GM12878 (cell line): ENCODE data around the gene REPS1. TPM values are rescaled to one million over a fixed set of nuclear protein-coding genes. Genes with fewer than 3 reads are reported as not detected.

Experiments used
- ATAC-seq: fragments of 200-7000 bp; cut with Tn5 transposase; 3 replicates; pipeline ENCODE4 v1.9.1; 2020; ENCODE audit warnings: mild to moderate bottlenecking, moderate library complexity
- BruUV-seq: library from RNA; stranded (reverse); fragments of 400-500 nt; replicated peaks from 2 replicates; lab custom pipeline; 2021; lab: Mats Ljungman, UMichigan
- CTCF ChIA-PET: fragments of 300-600 bp; sonication (Branson Sonifier 250); formaldehyde crosslinking; extraction: SDS; loops from one replicate; lab custom pipeline; 2021; ENCODE audit warnings: inconsistent platforms; lab: Yijun Ruan, JAX
- POLR2A ChIA-PET: fragments of 350-600 bp; formaldehyde crosslinking; extraction: SDS; loops from one replicate; lab custom pipeline; 2021; ENCODE audit warnings: inconsistent platforms; lab: Charles Lee
- RAD21 ChIA-PET: fragments of 300-600 bp; sonication (Branson Sonifier 250); formaldehyde crosslinking; loops from one replicate; lab custom pipeline; 2023; ENCODE audit warnings: antibody characterized with exemption; ENCODE audit not compliant: unreplicated experiment; lab: Charles Lee
- SMC1A ChIA-PET: fragments of 300-600 bp; sonication (Branson Sonifier 250); formaldehyde crosslinking; loops from one replicate; lab custom pipeline; 2023; ENCODE audit not compliant: unreplicated experiment, uncharacterized antibody; lab: Charles Lee
- DNase-seq: peaks from one replicate; pipeline ENCODE4 v3.0.0-alpha.2; 2011; ENCODE audit warnings: low read depth, low spot score
- FAIRE-seq: peaks from 3 replicates; lab custom pipeline; 2011; peaks lifted over from hg19 to GRCh38; lab: Jason Lieb, UNC
- H2AFZ ChIP-seq: 2 replicates; pipeline ENCODE4 v1.6.0; 2011; ENCODE audit warnings: low read depth, low read length, control low read depth; ENCODE audit not compliant: control insufficient read depth
- H3K27ac ChIP-seq: 2 replicates; pipeline ENCODE4 v1.5.1; 2011; ENCODE audit warnings: control low read depth; ENCODE audit not compliant: control insufficient read depth, insufficient read depth
- H3K27me3 ChIP-seq, 2 experiments: replicated peaks in 1 of 2; 2 replicates each; pipeline versions ENCODE4 v1.6.0 to v1.6.1; 2011; ENCODE audit warnings: low read length in 1 of 2; ENCODE audit not compliant: control insufficient read depth in 2 of 2, insufficient read depth in 2 of 2
- H3K36me3 ChIP-seq, 2 experiments: 2 replicates each; pipeline ENCODE4 v1.5.1; 2011; ENCODE audit warnings: low read length in 1 of 2; ENCODE audit not compliant: control insufficient read depth in 2 of 2, insufficient read depth in 2 of 2
- H3K4me1 ChIP-seq: 2 replicates; pipeline ENCODE4 v1.6.1; 2011; ENCODE audit warnings: mild to moderate bottlenecking, low read length, moderate library complexity, mixed read lengths; ENCODE audit not compliant: control insufficient read depth, insufficient read depth
- H3K4me2 ChIP-seq: 2 replicates; pipeline ENCODE4 v1.6.0; 2011; ENCODE audit warnings: control low read depth; ENCODE audit not compliant: control insufficient read depth, insufficient read depth
- H3K4me3 ChIP-seq: fragments of 200-600 bp; sonication (generic); 2 replicates; pipeline ENCODE4 v1.5.1; 2016
- H3K79me2 ChIP-seq: 2 replicates; pipeline ENCODE4 v1.6.0; 2011; ENCODE audit warnings: low read length; ENCODE audit not compliant: control insufficient read depth, insufficient read depth
- H3K9ac ChIP-seq: 2 replicates; pipeline ENCODE4 v1.8.0; 2011; ENCODE audit warnings: low read length, control low read depth, mixed read lengths; ENCODE audit not compliant: control insufficient read depth, insufficient read depth
- H3K9me3 ChIP-seq: replicated peaks from 3 replicates; pipeline ENCODE4 v1.5.1; 2011; ENCODE audit warnings: mild to moderate bottlenecking, low read length; ENCODE audit not compliant: control insufficient read depth, insufficient read depth
- H4K20me1 ChIP-seq: 2 replicates; pipeline ENCODE4 v1.6.0; 2011; ENCODE audit not compliant: control insufficient read depth, insufficient read depth
- HSF1 ChIP-seq: fragments of 150-350 bp; IDR thresholded peaks from 2 replicates; pipeline ENCODE4 v1.6.1; 2014; ENCODE audit warnings: mild to moderate bottlenecking, low read depth, low read length
- IKZF1 ChIP-seq: fragments of 450-650 bp; conservative IDR thresholded peaks from 2 replicates; pipeline ENCODE4 v1.6.1; 2017; ENCODE audit warnings: antibody characterized with exemption, mild to moderate bottlenecking
- NBN ChIP-seq: fragments of 450-650 bp; IDR thresholded peaks from 2 replicates; pipeline ENCODE4 v1.6.1; 2016
- NFIC ChIP-seq: IDR thresholded peaks from 2 replicates; pipeline ENCODE4 v1.6.1; 2012; ENCODE audit warnings: low read depth, mild to moderate bottlenecking, inconsistent platforms, low read length, moderate library complexity
- SRF ChIP-seq, 2 experiments: IDR thresholded peaks; 2 replicates each; pipeline ENCODE4 v1.6.1; 2011; ENCODE audit warnings: low read depth in 2 of 2, low read length in 2 of 2, mild to moderate bottlenecking in 1 of 2, moderate library complexity in 1 of 2
- ZBED1 ChIP-seq: IDR thresholded peaks from 2 replicates; pipeline ENCODE4 v1.6.1; 2016; ENCODE audit warnings: borderline replicate concordance
- ZNF592 ChIP-seq: fragments of 450-650 bp; IDR thresholded peaks from 2 replicates; pipeline ENCODE4 v1.6.1; 2017; ENCODE audit warnings: mild to moderate bottlenecking, moderate library complexity
- WGBS: methylation state at CpG from one replicate; pipeline ENCODE4 v1.1.6; 2016; ENCODE audit warnings: low lambda C conversion rate; ENCODE audit not compliant: insufficient replicate concordance, insufficient coverage; ENCODE audit errors: missing lambda C conversion rate; 5-methylcytosine and 5-hydroxymethylcytosine counted together
- in situ Hi-C: fragments of 300-500 bp; cut with MboI; formaldehyde crosslinking; loops from 9 replicates; pipeline ENCODE4 v1.14.3; 2018; ENCODE audit warnings: mixed read lengths
- intact Hi-C: fragments of 100-400 bp; cut with micrococcal nuclease; formaldehyde crosslinking; loops from one replicate; pipeline ENCODE4 v1.14.2; 2022; ENCODE audit not compliant: unreplicated experiment
- polyA plus RNA-seq, 11 experiments: library from polyadenylated mRNA; depleted of rRNA in 4 of 11; unstranded in 6 of 11; stranded (reverse) in 5 of 11; fragments of >200 nt; fragmentation: Nextera tagmentation in 4 of 11; fragmentation: Illumina TruSeq in 1 of 11; extraction: Ambion mirVana in 4 of 11; extraction: Trizol in 1 of 11; gene quantifications; 1 replicate in 1 of 11; 2 replicates in 10 of 11; pipeline versions ENCODE4 v1.2.1 to v1.2.3, GENCODE V29; 2011 to 2016; ENCODE audit warnings: inconsistent platforms in 2 of 11, missing spikeins in 2 of 11, low read depth in 1 of 11
- total RNA-seq, 4 experiments: library from RNA; depleted of rRNA in 3 of 4; stranded (reverse); fragments of >200 nt in 3 of 4; fragmentation: Illumina TruSeq in 1 of 4; extraction: Trizol in 1 of 4; gene quantifications; 2 replicates each; pipeline versions ENCODE4 v1.2.1 to v1.2.3, GENCODE V29; 2013 to 2021
- TF ChIP-seq, protein P1 (sequence below): IDR thresholded peaks from 2 replicates; pipeline ENCODE4 v1.6.1; 2012; ENCODE audit warnings: improper control_type of control experiment, low read depth, low read length; ENCODE audit not compliant: insufficient replicate concordance

REPS1 gene
- total and polyA plus RNA-seq, 10 of the 15 experiments (the other 5 are each of a cell fraction or from before 2014, with no cell fraction given) = 13.7 to 59.3 (median 31.7) TPM

DNA sequence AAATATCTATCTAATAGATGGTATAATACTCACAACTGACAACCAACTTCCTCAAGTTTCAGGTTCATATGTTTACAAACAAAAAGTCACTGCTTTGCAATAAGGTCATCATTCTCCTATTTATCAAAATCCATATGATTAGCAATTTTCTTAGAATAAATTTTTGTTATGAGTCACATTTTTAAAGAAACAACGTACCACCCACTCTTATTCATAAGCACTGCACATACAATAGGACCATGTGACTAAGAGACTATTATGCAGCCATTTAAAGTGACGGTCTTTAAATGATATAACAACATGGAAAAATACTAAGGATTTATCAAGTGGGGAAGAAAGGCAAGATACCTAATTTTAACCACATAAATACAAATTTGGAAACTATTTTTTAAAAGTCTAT is 40.0 kb downstream of the REPS1 start:
- ChIA-PET RAD21 (interaction anchor here (2.1 kb wide), 1 partner anchor 9 kb away, joined by 4 read pairs; no protein-coding TSS in a partner anchor), CTCF (interaction anchor here (0.7 kb wide), 1 partner anchor 256 kb away, joined by 4 read pairs; no protein-coding TSS in a partner anchor), POLR2A (interaction anchor here (0.6 kb wide), 1 partner anchor 180 kb away, joined by 3 read pairs; no protein-coding TSS in a partner anchor), SMC1A (interaction anchor here (0.9 to 1.7 kb wide), 3 partner anchors 22 to 832 kb away, joined by 3 to 4 read pairs (median 3); no protein-coding TSS in a partner anchor)
- TF ChIP-seq HSF1 = no peak
- no peak for TF ChIP-seq ZNF592
- TF ChIP-seq NFIC = no peak
- no peak for TF ChIP-seq ZBED1
- TF ChIP-seq NBN = no peak
- no peak for TF ChIP-seq SRF (IDR thresholded peaks at IDR 0.05; ENCODE audit: low read depth in 2 of 2, low read length in 2 of 2)
- TF ChIP-seq, protein P1, sequence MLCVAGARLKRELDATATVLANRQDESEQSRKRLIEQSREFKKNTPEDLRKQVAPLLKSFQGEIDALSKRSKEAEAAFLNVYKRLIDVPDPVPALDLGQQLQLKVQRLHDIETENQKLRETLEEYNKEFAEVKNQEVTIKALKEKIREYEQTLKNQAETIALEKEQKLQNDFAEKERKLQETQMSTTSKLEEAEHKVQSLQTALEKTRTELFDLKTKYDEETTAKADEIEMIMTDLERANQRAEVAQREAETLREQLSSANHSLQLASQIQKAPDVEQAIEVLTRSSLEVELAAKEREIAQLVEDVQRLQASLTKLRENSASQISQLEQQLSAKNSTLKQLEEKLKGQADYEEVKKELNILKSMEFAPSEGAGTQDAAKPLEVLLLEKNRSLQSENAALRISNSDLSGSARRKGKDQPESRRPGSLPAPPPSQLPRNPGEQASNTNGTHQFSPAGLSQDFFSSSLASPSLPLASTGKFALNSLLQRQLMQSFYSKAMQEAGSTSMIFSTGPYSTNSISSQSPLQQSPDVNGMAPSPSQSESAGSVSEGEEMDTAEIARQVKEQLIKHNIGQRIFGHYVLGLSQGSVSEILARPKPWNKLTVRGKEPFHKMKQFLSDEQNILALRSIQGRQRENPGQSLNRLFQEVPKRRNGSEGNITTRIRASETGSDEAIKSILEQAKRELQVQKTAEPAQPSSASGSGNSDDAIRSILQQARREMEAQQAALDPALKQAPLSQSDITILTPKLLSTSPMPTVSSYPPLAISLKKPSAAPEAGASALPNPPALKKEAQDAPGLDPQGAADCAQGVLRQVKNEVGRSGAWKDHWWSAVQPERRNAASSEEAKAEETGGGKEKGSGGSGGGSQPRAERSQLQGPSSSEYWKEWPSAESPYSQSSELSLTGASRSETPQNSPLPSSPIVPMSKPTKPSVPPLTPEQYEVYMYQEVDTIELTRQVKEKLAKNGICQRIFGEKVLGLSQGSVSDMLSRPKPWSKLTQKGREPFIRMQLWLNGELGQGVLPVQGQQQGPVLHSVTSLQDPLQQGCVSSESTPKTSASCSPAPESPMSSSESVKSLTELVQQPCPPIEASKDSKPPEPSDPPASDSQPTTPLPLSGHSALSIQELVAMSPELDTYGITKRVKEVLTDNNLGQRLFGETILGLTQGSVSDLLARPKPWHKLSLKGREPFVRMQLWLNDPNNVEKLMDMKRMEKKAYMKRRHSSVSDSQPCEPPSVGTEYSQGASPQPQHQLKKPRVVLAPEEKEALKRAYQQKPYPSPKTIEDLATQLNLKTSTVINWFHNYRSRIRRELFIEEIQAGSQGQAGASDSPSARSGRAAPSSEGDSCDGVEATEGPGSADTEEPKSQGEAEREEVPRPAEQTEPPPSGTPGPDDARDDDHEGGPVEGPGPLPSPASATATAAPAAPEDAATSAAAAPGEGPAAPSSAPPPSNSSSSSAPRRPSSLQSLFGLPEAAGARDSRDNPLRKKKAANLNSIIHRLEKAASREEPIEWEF = no peak
- no peak for TF ChIP-seq IKZF1
- H2AFZ ChIP-seq = no peak overlapping the region
- H3K36me3 ChIP-seq = peaks cover 0 to 11% of the 10 kb centered on the region in 2 experiments; a peak in 1 of 4 replicates
- DNase-seq (no peak), FAIRE-seq (no peak), ATAC-seq (no peak)
- H3K79me2 ChIP-seq = peaks cover 19% of the 10 kb centered on the region
- no peak overlapping the region for H3K9ac ChIP-seq
- BruUV-seq = no TSS peak
- no peak overlapping the region for H3K4me2 ChIP-seq
- H3K27ac ChIP-seq = no peak overlapping the region
- 98% methylated on average over 2 of the region's 2 CpGs for WGBS
- no peaks in the 10 kb centered on the region for H4K20me1 ChIP-seq
- intact Hi-C loops (no loop called here), in situ Hi-C loops (no loop called here)
- no peaks in the 10 kb centered on the region; the same call in 2 of the 3 replicates for H3K9me3 ChIP-seq
- no peaks in the 10 kb centered on the region for H3K27me3 ChIP-seq
- H3K4me1 ChIP-seq = peaks cover 5% of the 10 kb centered on the region; the same call in 1 of the 2 replicates
- H3K4me3 ChIP-seq = no peak overlapping the region
